SK-N-SH (cell line): ENCODE data around the gene ADRA2B. TPM values are rescaled to one million over a fixed set of nuclear protein-coding genes. Genes with fewer than 3 reads are reported as not detected.

Experiments used
- CTCF ChIA-PET: fragments of 300-600, 350-600 bp; formaldehyde crosslinking; extraction: SDS; loops from one replicate; lab custom pipeline; 2021; lab: Yijun Ruan, JAX
- POLR2A ChIA-PET: fragments of 350-600 bp; sonication (Branson Sonifier 250); formaldehyde crosslinking; extraction: SDS; loops from one replicate; lab custom pipeline; 2020; ENCODE audit warnings: antibody characterized with exemption, inconsistent platforms; lab: Yijun Ruan, JAX
- DNase-seq: peaks from one replicate; pipeline ENCODE4 v3.0.0; 2012
- H2AFZ ChIP-seq: fragments of 200-600 bp; sonication (generic); 2 replicates; pipeline ENCODE4 v1.8.1; 2016; ENCODE audit warnings: antibody characterized with exemption, mild to moderate bottlenecking, low read depth
- H3F3A ChIP-seq: fragments of 200-600 bp; sonication (generic); replicated peaks from 2 replicates; pipeline ENCODE3; 2016; ENCODE audit warnings: antibody characterized with exemption, mild to moderate bottlenecking; ENCODE audit not compliant: insufficient read depth
- H3K27ac ChIP-seq, 2 experiments: fragments of 200-500 bp in 1 of 2; fragments of 200-600 bp in 1 of 2; sonication (Bioruptor generic) in 1 of 2; sonication (generic), shearing (Covaris generic) in 1 of 2; 2 replicates each; pipeline versions ENCODE4 v1.5.1 to v1.6.1; 2014 to 2016; ENCODE audit warnings: low read depth in 2 of 2, inconsistent platforms in 1 of 2, low read length in 1 of 2, mild to moderate bottlenecking in 1 of 2, mixed read lengths in 1 of 2
- H3K27me3 ChIP-seq: fragments of 200-600 bp; sonication (generic), shearing (Covaris generic); 2 replicates; pipeline ENCODE4 v1.6.1; 2016; ENCODE audit warnings: mixed run types; ENCODE audit not compliant: insufficient read depth
- H3K36me3 ChIP-seq, 2 experiments: fragments of 200-500 bp in 1 of 2; fragments of 200-600 bp in 1 of 2; sonication (Bioruptor generic) in 1 of 2; sonication (generic) in 1 of 2; replicated peaks in 1 of 2; 2 replicates each; pipeline versions ENCODE3 to v1.5.1; 2014 to 2016; ENCODE audit warnings: low read length in 1 of 2, mild to moderate bottlenecking in 1 of 2; ENCODE audit not compliant: insufficient read depth in 2 of 2, control insufficient read depth in 1 of 2
- H3K4me1 ChIP-seq, 2 experiments: fragments of 200-500 bp in 1 of 2; fragments of 200-600 bp in 1 of 2; sonication (Bioruptor generic) in 1 of 2; sonication (generic), shearing (Covaris generic) in 1 of 2; 2 replicates each; pipeline versions ENCODE4 v1.5.1 to v1.6.1; 2014 to 2016; ENCODE audit warnings: low read depth in 1 of 2, low read length in 1 of 2, mixed run types in 1 of 2; ENCODE audit not compliant: insufficient read depth in 2 of 2, control insufficient read depth in 1 of 2
- H3K4me2 ChIP-seq: fragments of 200-600 bp; sonication (generic), shearing (Covaris generic); 2 replicates; pipeline ENCODE4 v1.6.1; 2017; ENCODE audit warnings: mixed run types
- H3K4me3 ChIP-seq, 2 experiments: fragments of 200-500 bp in 1 of 2; fragments of 200-600 bp in 1 of 2; sonication (Bioruptor generic) in 1 of 2; sonication (generic), shearing (Covaris generic) in 1 of 2; 2 replicates each; pipeline versions ENCODE4 v1.5.1 to v1.8.1; 2014 to 2016; ENCODE audit warnings: low read depth in 2 of 2, inconsistent platforms in 1 of 2, low read length in 1 of 2, mild to moderate bottlenecking in 1 of 2, mixed read lengths in 1 of 2, moderate library complexity in 1 of 2
- H3K79me2 ChIP-seq: fragments of 200-600 bp; sonication (generic); 2 replicates; pipeline ENCODE4 v1.8.1; 2017; ENCODE audit warnings: mild to moderate bottlenecking; ENCODE audit not compliant: insufficient read depth
- H3K9ac ChIP-seq: fragments of 200-600 bp; sonication (generic); 2 replicates; pipeline ENCODE4 v1.6.1; 2017; ENCODE audit warnings: mixed run types
- H3K9me2 ChIP-seq: fragments of 200-600 bp; sonication (generic); 2 replicates; pipeline ENCODE4 v1.6.1; 2017; ENCODE audit warnings: mixed run types
- H3K9me3 ChIP-seq: fragments of 200-600 bp; sonication (generic); 2 replicates; pipeline ENCODE4 v1.6.1; 2017; ENCODE audit warnings: mixed run types, mild to moderate bottlenecking, moderate library complexity
- H4K20me1 ChIP-seq: fragments of 200-600 bp; sonication (generic); 2 replicates; pipeline ENCODE4 v1.6.1; 2017; ENCODE audit warnings: mild to moderate bottlenecking, mixed run types; ENCODE audit not compliant: insufficient read depth
- CTCF ChIP-seq: fragments of 200-600 bp; sonication (generic); IDR thresholded peaks from 2 replicates; pipeline ENCODE4 v1.6.1; 2017; ENCODE audit warnings: antibody characterized with exemption, mild to moderate bottlenecking, moderate library complexity
- EP300 ChIP-seq, 2 experiments: IDR thresholded peaks; 2 replicates each; pipeline versions ENCODE4 v1.4.0 to v1.6.1; 2012; ENCODE audit warnings: borderline replicate concordance in 1 of 2, low read depth in 1 of 2, low read length in 1 of 2
- EZH2phosphoT487 ChIP-seq: fragments of 200-600 bp; sonication (generic); IDR thresholded peaks from 2 replicates; pipeline ENCODE4 v1.6.1; 2017; ENCODE audit warnings: low read depth, mixed run types, mild to moderate bottlenecking, antibody characterized with exemption, moderate library complexity, borderline replicate concordance
- FOSL2 ChIP-seq: IDR thresholded peaks from 2 replicates; pipeline ENCODE4 v1.4.0; 2012; ENCODE audit warnings: low read depth, mild to moderate bottlenecking, moderate library complexity, borderline replicate concordance
- FOXJ3 ChIP-seq: sonication (generic); formaldehyde crosslinking; IDR thresholded peaks from 2 replicates; pipeline ENCODE4 v1.5.1; 2020; ENCODE audit warnings: mild to moderate bottlenecking, missing genetic modification reagents
- MXI1 ChIP-seq: IDR thresholded peaks from 2 replicates; pipeline ENCODE4 v1.6.1; 2012; ENCODE audit warnings: mild to moderate bottlenecking, low read depth, low read length, improper control_type of control experiment
- NRF1 ChIP-seq: IDR thresholded peaks from 2 replicates; pipeline ENCODE4 v1.6.1; 2012; ENCODE audit warnings: low read depth, mild to moderate bottlenecking, low read length
- PBX3 ChIP-seq: IDR thresholded peaks from 2 replicates; pipeline ENCODE4; 2012
- RCOR1 ChIP-seq: fragments of 150-350 bp; IDR thresholded peaks from 2 replicates; pipeline ENCODE4 v1.6.1; 2017; ENCODE audit warnings: antibody characterized with exemption, low read length
- RXRA ChIP-seq: IDR thresholded peaks from 2 replicates; pipeline ENCODE4 v1.4.0; 2012; ENCODE audit warnings: low read depth, mild to moderate bottlenecking, borderline replicate concordance
- WGBS: methylation state at CpG from one replicate; pipeline ENCODE4 v1.1.6; 2017; ENCODE audit warnings: low lambda C conversion rate; 5-methylcytosine and 5-hydroxymethylcytosine counted together
- polyA plus RNA-seq, 3 experiments: library from polyadenylated mRNA; depleted of rRNA; stranded (reverse); fragments of >200 nt; gene quantifications; 2 replicates each; pipeline ENCODE4 v1.2.3, GENCODE V29; 2012
- TF ChIP-seq, protein P1 (sequence below): IDR thresholded peaks from 2 replicates; pipeline ENCODE4 v1.6.1; 2012; ENCODE audit warnings: mild to moderate bottlenecking, low read depth, low read length, moderate library complexity

ADRA2B gene
- polyA plus RNA-seq, 1 of the 3 experiments (the other 2 are of a cell fraction), result not detected

GRCh38 chr2:96083989-96084857 lies 32.1 kb downstream of the ADRA2B start:
- H3K9ac ChIP-seq, result no peak overlapping the region
- H3K27me3 ChIP-seq, result no peaks in the 10 kb centered on the region
- no peaks in the 10 kb centered on the region for H3F3A ChIP-seq
- ChIA-PET POLR2A (no interaction called here), CTCF (interaction anchor here (1.3 to 2.3 kb wide), 2 partner anchors 19 to 90 kb away, joined by 5 to 8 read pairs; no protein-coding TSS in a partner anchor)
- peaks cover 0 to 20% of the 10 kb centered on the region in 2 experiments; a peak in 1 of 4 replicates for H3K4me1 ChIP-seq
- no peaks in the 10 kb centered on the region for H4K20me1 ChIP-seq
- H3K27ac ChIP-seq, result no peak overlapping the region
- no peak overlapping the region for H3K4me2 ChIP-seq
- H3K9me2 ChIP-seq, result no peaks in the 10 kb centered on the region
- H3K36me3 ChIP-seq, result no peaks in the 10 kb centered on the region
- no peak for DNase-seq
- H3K79me2 ChIP-seq, result no peaks in the 10 kb centered on the region
- no peak for TF ChIP-seq PBX3
- TF ChIP-seq RCOR1, result no peak
- TF ChIP-seq NRF1, result no peak
- TF ChIP-seq EP300 (IDR thresholded peaks at IDR 0.05; ENCODE audit: borderline replicate concordance in 1 of 2, low read depth in 1 of 2, low read length in 1 of 2), result no peak
- TF ChIP-seq CTCF, result no peak
- no peak for TF ChIP-seq FOSL2
- no peak for TF ChIP-seq FOXJ3 (CRISPR knock-in tag)
- TF ChIP-seq, protein P1, sequence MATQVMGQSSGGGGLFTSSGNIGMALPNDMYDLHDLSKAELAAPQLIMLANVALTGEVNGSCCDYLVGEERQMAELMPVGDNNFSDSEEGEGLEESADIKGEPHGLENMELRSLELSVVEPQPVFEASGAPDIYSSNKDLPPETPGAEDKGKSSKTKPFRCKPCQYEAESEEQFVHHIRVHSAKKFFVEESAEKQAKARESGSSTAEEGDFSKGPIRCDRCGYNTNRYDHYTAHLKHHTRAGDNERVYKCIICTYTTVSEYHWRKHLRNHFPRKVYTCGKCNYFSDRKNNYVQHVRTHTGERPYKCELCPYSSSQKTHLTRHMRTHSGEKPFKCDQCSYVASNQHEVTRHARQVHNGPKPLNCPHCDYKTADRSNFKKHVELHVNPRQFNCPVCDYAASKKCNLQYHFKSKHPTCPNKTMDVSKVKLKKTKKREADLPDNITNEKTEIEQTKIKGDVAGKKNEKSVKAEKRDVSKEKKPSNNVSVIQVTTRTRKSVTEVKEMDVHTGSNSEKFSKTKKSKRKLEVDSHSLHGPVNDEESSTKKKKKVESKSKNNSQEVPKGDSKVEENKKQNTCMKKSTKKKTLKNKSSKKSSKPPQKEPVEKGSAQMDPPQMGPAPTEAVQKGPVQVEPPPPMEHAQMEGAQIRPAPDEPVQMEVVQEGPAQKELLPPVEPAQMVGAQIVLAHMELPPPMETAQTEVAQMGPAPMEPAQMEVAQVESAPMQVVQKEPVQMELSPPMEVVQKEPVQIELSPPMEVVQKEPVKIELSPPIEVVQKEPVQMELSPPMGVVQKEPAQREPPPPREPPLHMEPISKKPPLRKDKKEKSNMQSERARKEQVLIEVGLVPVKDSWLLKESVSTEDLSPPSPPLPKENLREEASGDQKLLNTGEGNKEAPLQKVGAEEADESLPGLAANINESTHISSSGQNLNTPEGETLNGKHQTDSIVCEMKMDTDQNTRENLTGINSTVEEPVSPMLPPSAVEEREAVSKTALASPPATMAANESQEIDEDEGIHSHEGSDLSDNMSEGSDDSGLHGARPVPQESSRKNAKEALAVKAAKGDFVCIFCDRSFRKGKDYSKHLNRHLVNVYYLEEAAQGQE, result no peak
- TF ChIP-seq EZH2phosphoT487, result no peak
- no peak for TF ChIP-seq RXRA
- TF ChIP-seq MXI1, result no peak
- 53% methylated on average over 18 of the region's 22 CpGs for WGBS
- no peak overlapping the region for H3K4me3 ChIP-seq
- H3K9me3 ChIP-seq, result no peaks in the 10 kb centered on the region; the same call in 1 of the 2 replicates
- no peak overlapping the region for H2AFZ ChIP-seq
